Central memory CD4-positive, alpha-beta T cell (primary cell): ENCODE data around the gene CNST.
"Not testable (repeated sequence)": the region's sequence is repeated elsewhere in the genome, so short reads cannot be mapped to it uniquely, and the experiment has no call there.

Experiments
- DNase-seq: peaks from one replicate; pipeline ENCODE4 v3.0.0; 2022

Gene CNST

DNA sequence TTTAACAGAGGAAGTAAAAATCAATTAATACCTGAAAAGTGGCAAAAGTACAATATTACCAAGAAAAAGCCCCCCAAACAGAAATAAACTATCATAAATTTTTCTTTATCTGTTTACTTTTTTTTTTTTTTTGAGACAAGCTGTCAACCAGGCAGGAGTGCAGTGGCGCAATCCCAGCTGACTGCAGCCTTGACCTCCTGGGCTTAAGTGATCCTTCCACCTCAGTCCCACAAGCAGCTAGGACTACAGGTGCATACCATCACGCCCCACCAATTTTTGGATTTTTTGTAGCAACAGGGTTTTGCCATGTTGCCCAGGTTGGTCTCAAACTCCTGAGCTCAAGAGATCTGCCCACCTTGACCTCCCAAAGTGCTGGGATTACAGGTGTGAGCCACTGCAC, 8.2 kb upstream of the CNST start:
- DNase-seq, result no peak

DNA sequence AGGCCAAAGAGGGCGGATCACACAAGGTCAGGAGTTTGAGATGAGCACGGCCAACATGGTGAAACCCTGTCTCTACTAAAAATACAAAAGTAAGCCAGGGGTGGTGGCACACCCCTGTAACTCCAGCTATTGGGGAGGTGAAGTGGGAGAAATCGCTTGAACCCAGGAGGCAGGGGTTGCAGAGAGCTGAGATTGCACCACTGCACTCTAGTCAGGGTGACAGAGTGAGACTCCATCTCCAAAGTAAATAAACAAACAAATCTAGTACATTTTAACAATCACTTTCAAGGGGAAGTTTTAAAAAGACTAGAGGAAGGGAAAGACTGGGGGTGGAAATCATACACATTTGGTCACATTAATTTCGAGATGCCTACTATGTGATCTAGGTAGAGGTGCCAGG, 6.9 kb upstream of the CNST start:
- DNase-seq, result no peak

DNA sequence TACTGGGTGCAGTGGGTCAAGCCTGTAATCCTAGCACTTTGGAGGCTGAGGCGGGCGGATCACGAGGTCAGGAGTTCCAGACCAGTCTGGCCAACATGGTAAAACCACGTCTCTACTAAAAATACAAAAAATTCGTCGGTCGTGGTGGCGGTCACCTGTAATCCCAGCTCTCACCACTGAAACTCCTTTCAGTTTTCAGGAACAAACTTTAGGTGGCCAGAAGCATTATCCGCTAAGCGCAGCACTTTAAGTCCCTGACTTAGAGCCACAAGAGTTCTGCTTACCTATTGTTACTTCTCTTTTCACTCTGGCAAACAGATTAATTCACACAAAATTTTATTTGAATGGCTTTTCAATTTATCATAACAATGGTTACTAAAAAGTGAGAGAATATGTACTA, 5.4 kb upstream of the CNST start:
- DNase-seq, result not testable (repeated sequence)

DNA sequence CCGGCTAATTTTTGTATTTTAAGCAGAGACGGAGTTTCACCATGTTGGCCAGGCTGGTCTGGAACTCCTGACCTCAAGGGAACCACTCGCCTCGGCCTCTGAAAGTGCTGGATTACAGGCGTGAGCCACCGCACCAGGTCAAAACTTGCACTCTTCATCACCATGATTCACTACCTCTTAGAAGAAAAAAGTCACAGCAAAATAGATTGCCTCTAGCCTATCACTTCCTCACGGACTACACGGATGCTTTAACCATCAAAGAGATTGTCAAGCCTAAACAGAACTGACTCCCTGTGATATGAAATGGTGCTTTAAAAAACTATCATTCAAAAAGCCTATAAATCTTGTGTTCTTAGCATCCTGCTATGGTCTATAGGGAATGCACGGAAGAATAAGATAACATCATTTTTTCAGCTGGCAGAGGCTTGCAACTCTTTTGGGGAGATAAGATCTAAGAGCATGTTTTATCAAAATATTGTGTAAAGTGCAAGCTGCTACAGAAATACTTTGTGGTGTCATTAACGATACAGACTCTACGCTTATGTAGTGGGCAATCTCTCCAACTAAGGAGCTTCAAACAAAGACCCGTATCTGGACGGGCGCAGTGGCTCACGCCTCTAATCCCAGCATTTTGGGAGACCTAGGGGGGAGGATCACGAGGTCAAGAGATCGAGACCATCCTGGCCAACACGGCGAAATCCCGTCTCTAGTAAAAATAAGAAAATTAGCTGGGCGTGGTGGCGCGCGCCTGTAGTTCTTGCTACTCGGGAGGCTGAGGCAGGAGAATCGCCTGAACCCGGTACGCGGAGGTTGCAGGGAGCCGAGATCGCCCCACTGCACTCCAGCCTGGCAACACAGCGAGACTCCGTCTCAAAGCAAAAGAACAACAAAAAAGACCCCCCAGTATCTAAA, 1.2 kb upstream of the CNST start:
- DNase-seq, result no peak

DNA sequence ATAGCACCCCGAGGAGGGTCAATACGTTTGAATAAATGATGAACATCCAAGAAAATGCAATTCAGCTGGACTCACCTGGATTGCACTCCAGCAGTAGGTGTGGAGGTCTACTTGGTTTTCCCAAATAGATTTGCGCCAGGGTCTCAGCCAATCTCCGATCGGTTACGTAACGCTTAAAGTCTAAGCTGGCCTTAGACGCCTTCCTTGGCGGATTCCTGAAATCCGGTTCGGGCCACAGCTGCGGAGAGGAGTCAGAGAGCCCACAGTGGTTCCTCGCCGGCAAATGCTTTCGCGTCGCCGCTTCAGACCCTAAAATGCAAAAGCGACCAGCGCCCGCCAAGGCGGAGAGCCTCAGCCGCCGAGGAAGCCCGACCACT, 517 bp upstream of the CNST start:
- DNase-seq, result no peak

DNA sequence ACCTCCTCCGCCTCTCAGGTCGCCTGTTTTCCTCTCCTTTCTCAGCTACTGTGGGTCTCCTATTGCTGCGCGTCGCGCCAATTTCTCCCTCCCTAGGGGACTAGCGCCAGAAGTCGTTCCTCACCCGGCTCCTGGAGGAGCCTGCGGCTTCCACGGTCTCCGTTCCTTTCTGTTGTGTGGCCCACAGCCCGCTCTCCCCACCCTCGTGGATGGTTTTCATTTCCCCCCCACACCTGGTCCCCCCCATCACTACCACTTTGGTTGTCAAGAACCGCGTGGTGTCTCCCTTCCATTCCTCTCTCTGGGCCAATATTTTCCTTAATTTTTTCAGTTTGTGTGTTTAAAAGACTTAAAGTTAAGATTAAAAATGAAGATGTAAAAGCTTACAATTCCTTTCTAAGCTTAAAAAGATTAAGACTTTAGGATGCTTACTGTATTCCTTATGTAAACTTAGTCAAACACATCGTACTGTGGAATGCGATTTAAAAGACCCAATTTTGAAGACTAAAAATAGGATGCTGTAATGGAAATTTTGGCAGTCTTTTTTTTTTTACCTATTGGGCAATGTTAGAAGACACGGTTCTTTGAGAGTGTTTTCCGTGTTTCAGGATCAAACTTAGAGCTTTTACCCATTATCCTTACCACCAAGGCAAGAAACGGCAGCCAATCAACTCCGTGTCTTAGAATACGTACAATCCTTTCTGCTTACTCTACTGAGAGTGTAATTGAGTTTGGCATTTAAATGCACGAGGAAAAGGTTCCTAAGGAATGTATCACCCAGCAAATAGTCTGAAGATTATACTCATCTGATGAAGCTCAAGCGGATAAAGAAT, 773 bp downstream of the CNST start:
- no peak for DNase-seq

DNA sequence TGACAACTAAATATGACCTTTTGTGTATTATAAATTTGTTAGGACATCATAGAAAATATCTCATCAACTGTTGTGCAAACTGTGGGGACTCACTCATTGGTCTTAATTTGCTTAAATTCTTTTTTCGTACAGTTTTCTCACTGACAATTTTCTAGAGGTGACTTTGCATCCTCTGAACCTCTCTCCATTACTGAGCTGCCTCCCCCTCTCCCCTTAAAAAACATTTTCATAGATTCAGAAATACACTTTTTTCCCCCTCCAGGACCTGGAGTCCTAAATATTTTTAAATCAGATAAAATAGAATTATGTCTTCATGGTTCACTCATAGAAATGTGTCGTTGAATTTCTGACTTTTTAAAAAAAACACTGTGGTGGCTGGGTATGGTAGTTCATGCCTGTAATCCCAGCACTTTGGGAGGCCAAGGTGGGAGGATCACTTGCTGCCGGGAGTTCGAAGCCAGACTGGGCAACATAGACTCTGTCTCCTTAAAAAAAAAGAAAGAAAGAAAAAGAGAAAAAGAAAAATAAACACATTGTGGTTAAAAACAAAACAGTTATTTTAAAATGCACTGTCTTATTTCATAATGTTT, 1.5 kb downstream of the CNST start:
- DNase-seq, result no peak

DNA sequence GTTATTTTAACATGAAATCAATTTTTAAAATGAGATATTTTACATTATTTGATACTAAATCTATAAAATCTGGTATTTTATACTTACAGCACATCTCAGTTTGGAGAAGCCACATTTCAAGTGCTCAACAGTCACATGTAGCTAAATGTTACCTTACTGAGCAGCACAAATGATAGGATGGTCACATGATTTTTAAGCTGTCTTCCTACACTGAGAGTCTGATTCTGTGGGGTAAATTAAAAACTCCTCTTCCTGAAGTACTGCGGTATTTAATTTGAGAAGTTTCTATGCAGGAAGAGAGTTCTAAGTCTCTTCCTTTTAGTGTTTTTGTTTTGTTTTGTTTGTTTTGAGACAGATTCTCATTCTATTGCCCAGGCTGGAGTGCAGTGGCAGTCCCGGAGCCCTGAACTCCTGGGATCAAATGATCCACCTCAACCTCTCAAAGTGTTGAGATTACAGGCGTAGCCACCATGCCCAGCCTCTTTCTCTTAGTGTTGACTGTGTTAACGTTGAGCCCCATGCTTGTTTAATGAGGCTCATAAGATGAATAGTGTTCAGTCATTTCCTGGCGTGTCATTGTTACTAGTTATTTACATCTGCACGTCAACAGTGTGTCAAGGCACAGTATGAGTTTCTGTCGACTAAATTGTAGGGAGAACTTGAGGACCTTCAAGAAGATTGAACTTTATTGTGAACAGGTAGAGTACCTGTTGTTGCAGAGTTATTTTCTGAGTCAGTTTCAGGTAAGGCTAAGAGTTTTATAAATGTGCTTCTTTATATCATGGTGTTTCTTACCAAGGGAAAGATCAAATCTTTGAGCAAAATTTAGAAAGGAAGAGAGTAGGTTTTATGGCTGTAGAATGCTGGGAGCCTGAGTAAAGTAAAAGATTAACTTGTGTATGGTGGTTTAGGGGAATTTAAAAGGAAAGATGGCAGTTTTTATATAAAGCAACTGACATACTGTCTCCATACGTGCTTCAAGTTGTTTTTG, 3.3 kb downstream of the CNST start:
- peak; percentile 65 for DNase-seq

DNA sequence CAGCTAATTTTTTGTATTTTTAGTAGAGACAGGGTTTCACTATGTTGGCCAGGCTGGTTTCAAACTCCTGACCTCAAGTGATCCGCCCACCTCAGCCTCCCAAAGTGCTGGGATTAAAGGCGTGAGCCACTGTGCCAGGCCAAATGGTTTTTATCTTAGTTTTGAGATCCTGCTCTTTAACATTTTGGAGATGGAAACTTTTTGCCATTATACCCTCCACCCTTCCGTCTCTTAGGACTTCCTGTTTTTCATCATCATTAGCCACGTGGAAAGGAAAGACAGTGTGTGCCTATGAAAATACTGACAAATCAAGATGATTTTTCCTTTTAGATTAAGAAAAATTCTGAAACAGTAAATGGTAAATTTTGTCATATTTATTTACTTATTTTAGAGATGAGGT, 5.1 kb downstream of the CNST start:
- DNase-seq, result peak; percentile 27

DNA sequence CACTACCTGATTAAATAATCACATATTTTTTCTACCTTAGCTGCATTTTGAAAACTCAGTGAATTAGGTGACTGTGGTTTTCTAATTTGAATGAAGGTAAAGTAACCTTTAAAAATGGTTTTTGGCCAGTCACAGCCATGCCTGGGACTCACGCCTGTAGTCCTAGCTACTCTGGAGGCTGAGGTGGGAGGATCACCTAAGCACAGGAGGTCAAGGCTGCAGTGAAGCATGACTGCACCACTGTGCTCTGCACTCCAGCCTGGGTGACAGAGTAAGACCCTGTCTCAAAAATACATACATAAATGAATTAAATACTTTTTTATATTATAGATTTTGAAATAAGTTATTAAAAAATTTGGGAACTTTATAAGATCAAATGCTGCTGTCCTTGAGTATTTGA, 5.7 kb downstream of the CNST start:
- DNase-seq, result no peak

DNA sequence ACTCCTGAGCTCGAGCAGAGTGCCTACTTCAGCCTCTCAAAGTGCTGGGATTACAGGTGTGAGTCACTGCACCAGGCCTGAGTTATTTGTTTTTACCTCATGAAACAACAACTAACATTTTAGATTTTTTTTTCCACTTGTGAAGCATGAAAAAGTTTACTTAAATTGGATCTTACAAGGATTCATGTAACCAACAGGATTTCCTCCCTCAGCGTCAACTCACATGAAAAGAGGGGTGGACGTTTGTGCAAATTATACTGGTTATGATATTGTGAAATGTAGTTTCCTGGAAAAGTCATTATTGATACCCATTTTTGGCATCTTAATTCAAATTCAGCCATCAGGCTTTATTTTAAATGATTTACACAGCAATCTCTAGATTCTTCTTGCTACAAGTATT, 6.5 kb downstream of the CNST start:
- DNase-seq, result no peak

DNA sequence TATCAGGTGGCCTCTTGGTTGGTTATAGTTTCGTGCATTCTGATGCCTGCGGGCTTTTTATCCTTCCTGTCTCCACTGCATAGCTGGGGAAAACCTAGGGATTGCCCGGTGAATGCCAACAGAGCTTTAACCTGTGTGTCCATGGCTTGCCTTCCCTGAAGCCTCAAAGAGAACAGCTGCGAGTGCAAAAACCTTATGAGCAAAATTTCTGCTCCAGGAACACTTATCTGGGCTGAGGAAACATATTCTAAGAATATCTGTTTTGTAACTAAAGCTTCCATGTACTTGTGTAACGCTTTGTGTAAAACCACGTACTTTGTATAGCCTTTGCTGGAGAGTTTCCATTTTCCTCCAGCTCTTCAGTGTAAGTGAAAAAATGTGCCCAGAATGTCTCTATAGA, 7.2 kb downstream of the CNST start:
- no peak for DNase-seq

DNA sequence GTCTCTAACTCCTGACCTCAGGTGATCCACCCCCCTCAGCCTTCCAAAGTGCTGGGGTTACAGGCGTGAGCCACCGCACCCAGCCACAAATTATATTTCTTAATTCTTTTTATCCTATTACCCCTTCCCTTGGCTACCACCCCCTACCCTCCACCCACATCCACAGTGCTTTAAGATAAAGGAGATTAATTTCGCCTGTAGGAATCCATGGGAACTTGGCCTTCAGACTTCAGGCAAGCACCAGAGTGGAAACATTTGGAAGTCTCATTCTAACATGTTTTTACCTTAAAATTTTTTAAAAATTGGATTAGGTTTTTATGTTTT, 10.4 kb downstream of the CNST start:
- DNase-seq, result no peak

DNA sequence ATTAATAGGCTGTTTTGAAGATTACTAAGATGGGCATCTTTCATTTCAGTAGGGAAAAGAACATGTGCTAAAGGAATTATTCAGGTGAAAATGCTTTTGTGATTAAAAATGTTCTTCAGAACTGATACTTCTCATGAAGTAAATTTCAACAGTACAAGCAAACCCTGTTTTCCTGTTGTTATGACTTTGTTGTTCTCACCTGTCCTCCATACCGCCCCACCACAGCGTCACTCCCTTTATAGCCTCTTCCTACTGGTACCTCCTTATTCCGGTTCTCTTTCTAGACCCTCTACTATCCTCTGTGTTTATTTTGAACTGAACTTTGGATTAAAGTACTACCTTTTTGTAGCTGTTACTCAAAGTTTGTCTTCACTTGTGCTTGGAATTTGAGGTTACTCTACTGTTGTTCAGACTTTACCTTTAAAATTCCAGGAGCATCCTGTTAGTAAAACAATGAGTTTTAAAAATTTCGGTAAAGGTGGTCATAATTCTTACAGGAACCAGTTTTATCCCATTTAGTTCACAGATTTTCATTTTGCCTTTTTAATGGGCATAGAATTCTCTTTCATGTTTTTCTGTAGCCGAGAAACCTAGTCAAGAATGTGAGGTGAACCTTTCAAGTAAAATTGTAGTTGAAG, 10.9 kb downstream of the CNST start:
- no peak for DNase-seq

DNA sequence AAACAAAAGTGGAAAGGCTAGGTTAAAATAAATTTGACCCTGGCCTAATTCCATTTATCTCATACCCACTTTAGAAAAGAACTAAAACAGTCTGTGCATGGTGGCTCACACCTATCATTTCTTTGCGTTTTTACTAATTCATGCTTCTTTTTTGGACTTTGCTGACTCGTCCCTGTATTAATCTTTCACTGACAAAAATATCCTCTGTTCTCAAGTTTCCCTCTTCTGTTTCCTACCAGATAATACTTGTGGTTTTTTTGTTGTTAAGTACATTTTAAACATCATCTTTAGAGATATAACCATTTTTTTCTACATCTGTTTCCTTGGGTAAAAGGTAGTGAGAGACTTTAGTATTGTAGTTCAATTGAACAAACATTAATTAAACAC, 11.5 kb downstream of the CNST start:
- no peak for DNase-seq

DNA sequence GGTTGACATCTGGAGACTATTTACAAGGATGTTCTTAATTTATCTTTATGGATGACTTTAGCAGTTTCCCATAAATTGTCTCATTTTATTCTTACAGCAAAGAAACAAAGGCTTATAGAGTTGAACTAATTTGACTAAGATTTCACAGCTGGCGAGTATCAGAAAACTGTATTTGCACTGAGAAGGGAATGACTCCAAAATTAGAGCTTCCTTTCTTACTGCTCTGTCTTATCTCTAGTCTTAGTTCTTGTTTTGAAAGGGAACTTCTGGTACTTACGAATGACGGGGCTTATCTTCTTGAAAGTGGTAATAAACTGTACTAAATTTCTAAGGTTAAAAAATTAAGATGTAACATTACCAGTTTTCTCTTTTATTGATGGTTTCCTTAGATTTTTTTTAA, 13.6 kb downstream of the CNST start:
- no peak for DNase-seq

DNA sequence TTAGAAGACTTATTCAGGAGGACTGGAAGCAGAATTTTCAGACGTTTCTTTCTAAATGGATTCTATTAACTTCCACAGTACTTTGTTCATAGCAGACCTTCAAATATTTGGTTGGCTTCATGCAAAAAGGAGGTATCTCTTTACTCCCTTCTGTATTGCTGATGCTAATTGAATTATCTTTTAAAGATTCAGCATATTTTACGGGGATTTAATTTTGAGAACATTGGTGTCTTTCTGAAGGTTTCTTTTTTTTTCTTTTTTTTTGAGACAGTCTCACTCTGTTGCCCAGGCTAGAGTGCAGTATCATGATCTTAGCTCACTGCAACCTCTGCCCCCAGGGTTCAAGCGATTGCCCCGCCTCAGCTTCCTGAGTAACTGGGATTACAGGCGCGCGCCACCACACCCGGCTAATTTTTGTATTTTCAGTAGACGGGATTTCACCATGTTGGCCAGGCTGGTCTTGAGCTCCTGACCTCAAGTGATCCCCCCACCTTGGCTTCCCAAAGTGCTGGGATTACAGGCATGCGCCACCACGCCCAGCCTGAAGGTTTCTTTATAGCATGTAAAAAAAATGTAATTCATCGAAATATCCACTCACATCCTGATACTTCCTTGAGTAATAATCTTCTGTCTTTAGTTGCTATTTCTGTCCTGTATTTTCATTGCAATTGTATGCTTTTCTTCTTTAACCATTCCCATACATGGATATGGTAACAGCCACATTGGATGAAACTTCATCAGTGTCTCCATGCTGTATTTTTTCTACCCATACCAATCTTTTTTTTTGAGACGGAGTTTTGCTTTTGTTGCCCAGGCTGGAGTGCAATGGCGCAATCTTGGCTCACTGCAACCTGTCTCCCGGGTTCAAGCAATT, 14.5 kb downstream of the CNST start:
- DNase-seq, result no peak

DNA sequence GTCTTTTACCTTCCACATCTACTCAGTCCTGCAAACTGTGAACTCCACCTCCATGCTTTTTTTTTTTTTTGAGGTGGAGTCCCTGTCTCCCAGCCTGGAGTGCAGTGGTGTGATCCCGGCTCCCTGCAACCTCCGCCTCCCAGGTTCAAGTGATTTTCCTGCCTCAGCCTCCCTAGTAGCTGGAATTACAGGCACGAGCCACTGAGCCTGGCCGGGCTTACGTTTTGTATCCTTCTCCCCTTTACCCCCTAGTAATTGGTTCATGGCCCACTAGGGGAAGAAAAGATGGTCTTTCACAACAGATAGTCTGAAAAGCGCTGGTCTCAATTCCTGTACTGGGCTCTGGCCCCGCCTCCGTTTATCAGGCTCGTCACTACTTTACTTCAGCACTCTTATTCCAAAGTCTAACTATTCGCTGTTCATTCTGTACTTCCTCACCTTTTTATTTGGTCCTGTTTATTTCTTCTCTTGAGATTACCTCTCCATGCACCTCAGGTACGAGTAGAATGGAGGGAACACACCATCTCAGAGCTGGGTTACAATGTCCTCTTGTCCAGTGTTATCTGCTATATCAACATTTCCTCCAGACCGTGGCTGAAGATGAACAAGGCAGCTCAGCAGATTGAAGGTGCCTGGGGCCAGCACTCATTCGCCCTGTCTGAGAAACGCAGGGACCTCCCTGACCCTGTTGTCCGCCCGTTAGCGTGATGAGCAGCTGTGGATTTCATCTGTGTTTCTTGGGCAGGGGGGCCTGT, 16.2 kb downstream of the CNST start:
- no peak for DNase-seq

DNA sequence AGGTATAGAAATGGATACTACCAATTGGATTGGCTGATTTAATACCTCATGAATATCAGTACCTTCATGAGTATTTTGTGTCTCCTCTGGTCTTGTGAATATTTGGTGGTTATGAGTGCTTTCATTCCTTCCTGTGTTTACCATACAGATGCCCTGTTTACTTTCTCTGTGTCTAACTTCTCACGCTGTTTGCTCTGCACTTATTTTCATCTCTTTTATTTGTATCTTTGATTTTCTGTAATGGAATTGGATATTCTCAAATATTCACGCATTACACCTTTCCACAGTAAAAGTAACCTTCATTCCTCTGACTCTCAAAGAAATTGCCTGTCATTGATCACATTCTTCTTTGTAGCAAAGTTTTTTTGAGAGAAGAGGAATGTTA, 16.8 kb downstream of the CNST start:
- DNase-seq, result no peak

DNA sequence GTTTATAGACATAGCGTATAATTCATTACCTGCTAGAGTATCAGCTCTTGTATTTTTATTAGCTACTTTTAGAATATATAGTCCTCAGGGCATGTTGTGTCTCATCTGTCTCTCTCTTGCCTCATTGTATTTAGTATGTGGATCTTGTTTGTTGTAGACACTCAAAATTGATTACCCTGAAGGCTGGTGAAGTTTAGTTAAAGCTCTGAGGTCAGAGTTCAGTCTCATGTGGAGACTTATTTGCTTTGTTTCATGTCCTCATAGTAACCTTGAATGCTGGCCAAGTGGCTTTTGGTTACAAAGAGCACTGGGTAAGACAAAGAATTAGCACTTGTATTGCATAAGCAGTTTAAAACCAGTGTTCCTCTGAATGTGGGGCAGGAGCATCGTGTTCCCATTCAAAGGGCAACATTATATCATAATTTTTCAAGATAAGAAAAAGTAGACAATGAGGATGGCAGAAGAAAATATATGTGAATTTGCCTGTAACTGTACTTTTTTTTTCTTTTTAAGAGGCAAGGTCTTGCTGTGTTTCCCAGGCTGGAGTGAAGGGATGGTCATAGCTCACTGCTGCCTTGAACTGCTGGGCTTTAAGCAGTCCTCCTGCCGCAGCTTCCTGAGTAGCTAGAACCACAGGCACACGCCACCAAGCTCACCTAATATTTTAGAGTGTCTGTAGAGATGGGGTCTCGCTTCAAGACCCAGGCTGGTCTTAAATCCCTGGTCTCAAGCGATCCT, 17.4 kb downstream of the CNST start:
- DNase-seq, result no peak
